Measurements from ENCODE around the gene KRTAP5-2.

GRCh38 chr11:1559111-1559951, 38.8 kb downstream of the KRTAP5-2 start:
- TF ChIP-seq KLF13 (tag; IDR thresholded peaks at IDR 0.05; ENCODE audit: borderline replicate concordance, low read depth): no peak
- TF ChIP-seq CTCF (IDR thresholded peaks at IDR 0.05 in 2 of 3, conservative IDR thresholded peaks at IDR 0.05 in 1 of 3; ENCODE audit: insufficient read depth in 2 of 3, low read depth in 1 of 3, low read length in 3 of 3): no peak
- no peak for TF ChIP-seq THRB (CRISPR knock-in tag; conservative IDR thresholded peaks at IDR 0.05)
- no peak for TF ChIP-seq CTBP1 (IDR thresholded peaks at IDR 0.05; ENCODE audit: borderline replicate concordance)
- no peak for TF ChIP-seq TEAD2 (tag; IDR thresholded peaks at IDR 0.05)
- TF ChIP-seq ELF1 (tag; IDR thresholded peaks at IDR 0.05): no peak
- TF ChIP-seq MBD2 (IDR thresholded peaks at IDR 0.05; ENCODE audit: borderline replicate concordance, low read depth): no peak
- no peak for TF ChIP-seq ZNF146 (CRISPR knock-in tag; IDR thresholded peaks at IDR 0.05; ENCODE audit: unreplicated experiment)
- no peak for TF ChIP-seq SNAPC5 (CRISPR knock-in tag; IDR thresholded peaks at IDR 0.05)
- no peak for TF ChIP-seq JUN (IDR thresholded peaks at IDR 0.05; ENCODE audit: borderline replicate concordance, low read depth, low read length)
- TF ChIP-seq JUN (CRISPR knock-in tag; IDR thresholded peaks at IDR 0.05; ENCODE audit: borderline replicate concordance): no peak
- no peak for TF ChIP-seq KDM1A (IDR thresholded peaks at IDR 0.05)

Data from K562 (cell line).